ENCODE measurements around the gene EHD1. TPM values are rescaled to one million over a fixed set of nuclear protein-coding genes. Genes with fewer than 3 reads are reported as not detected.

EHD1 gene
- total and polyA plus RNA-seq, 2 of the 4 experiments (the other 2 are of a cell fraction), result 107 to 209 TPM

GRCh38 chr11:64827451-64827839, 51.0 kb downstream of the EHD1 start:
- H4K8ac ChIP-seq (ENCODE audit: low read depth in 2 of 2, low read length in 2 of 2), result no peak overlapping the region
- H3K9ac ChIP-seq (ENCODE audit: low read depth, low read length), result no peak overlapping the region
- H2BK20ac ChIP-seq (ENCODE audit: low read depth, low read length), result no peak overlapping the region
- H2BK120ac ChIP-seq (ENCODE audit: low read depth, low read length), result no peak overlapping the region
- H3K9me1 ChIP-seq (ENCODE audit: insufficient read depth, low read length), result no peaks in the 10 kb centered on the region
- no peak overlapping the region for H4K91ac ChIP-seq (ENCODE audit: insufficient read depth, low read depth, low read length)
- dilution Hi-C loops (cut with HindIII; ENCODE audit: low sequenced_read_pairs, unreplicated experiment) (no loop called here), intact Hi-C loops (cut with micrococcal nuclease) (no loop called here), in situ Hi-C loops (cut with MboI; ENCODE audit: low sequenced_read_pairs) (no loop called here)
- no peak overlapping the region for H3K56ac ChIP-seq (ENCODE audit: extremely low read depth, insufficient read depth, low read length)
- H3K4me3 ChIP-seq (ENCODE audit: insufficient read depth, low read depth, low read length), result no peak overlapping the region
- no TSS peak for BruUV-seq (replicated peaks)
- no peak overlapping the region for H2BK15ac ChIP-seq (ENCODE audit: low read depth, low read length)
- H2BK5ac ChIP-seq (ENCODE audit: low read depth, low read length, poor library complexity, severe bottlenecking), result no peak overlapping the region
- H3K9me3 ChIP-seq (ENCODE audit: control insufficient read depth, insufficient read depth, low read length), result no peaks in the 10 kb centered on the region
- H3K14ac ChIP-seq (replicated peaks; ENCODE audit: low read depth, low read length), result no peak overlapping the region
- H2AK9ac ChIP-seq (replicated peaks; ENCODE audit: low read depth, low read length, poor library complexity), result no peak overlapping the region
- no peak overlapping the region for H3K4ac ChIP-seq (ENCODE audit: low read depth, low read length)
- H3K27ac ChIP-seq (ENCODE audit: insufficient read depth, low read length), result no peak overlapping the region
- ChIA-PET CTCF (no interaction called here), POLR2A (ENCODE audit: unreplicated experiment) (no interaction called here)
- no peak overlapping the region for H2AFZ ChIP-seq (replicated peaks; ENCODE audit: low read length, poor library complexity)
- DNase-seq, result no peak
- no peaks in the 10 kb centered on the region for H3K4me1 ChIP-seq (ENCODE audit: control insufficient read depth, insufficient read depth, low read length)
- H3K18ac ChIP-seq (ENCODE audit: low read depth, low read length), result no peak overlapping the region
- H3K79me1 ChIP-seq (ENCODE audit: low read depth in 1 of 2, low read length in 2 of 2), result no peaks in the 10 kb centered on the region
- TF ChIP-seq RCOR1 (IDR thresholded peaks at IDR 0.05; ENCODE audit: insufficient replicate concordance, low read length) (no peak), RFX5 (IDR thresholded peaks at IDR 0.05; ENCODE audit: low read depth, low read length) (no peak), CEBPB (IDR thresholded peaks at IDR 0.05; ENCODE audit: low read depth, low read length) (no peak), USF2 (IDR thresholded peaks at IDR 0.05; ENCODE audit: low read depth, low read length) (no peak), NFE2L2 (IDR thresholded peaks at IDR 0.05; ENCODE audit: low read depth, low read length) (no peak), SMC3 (IDR thresholded peaks at IDR 0.05; ENCODE audit: low read depth, low read length) (no peak), CTCF (conservative IDR thresholded peaks at IDR 0.05; ENCODE audit: low read depth, low read length) (no peak), MXI1 (IDR thresholded peaks at IDR 0.05; ENCODE audit: borderline replicate concordance, low read depth, low read length) (no peak), FOS (IDR thresholded peaks at IDR 0.05; ENCODE audit: low read depth, low read length) (no peak), RAD21 (IDR thresholded peaks at IDR 0.05; ENCODE audit: low read length) (no peak), ELK1 (IDR thresholded peaks at IDR 0.05; ENCODE audit: borderline replicate concordance, low read depth, low read length) (no peak), POLR2A (IDR thresholded peaks at IDR 0.05; ENCODE audit: low read depth, low read length) (no peak)
- peaks cover 38% of the 10 kb centered on the region for H3K27me3 ChIP-seq (ENCODE audit: control insufficient read depth, insufficient read depth, low read length)
- H2AK5ac ChIP-seq (ENCODE audit: low read depth, low read length), result no peak overlapping the region
- no peaks in the 10 kb centered on the region for H4K20me1 ChIP-seq (ENCODE audit: insufficient read depth, low read length)
- no peak overlapping the region for H3K23ac ChIP-seq (ENCODE audit: low read depth, low read length)
- ATAC-seq (ENCODE audit: low read depth), result no peak
- H3K4me2 ChIP-seq (ENCODE audit: low read depth, low read length), result no peak overlapping the region
- no peak overlapping the region for H4K5ac ChIP-seq (ENCODE audit: low read depth, low read length)
- WGBS, 2 experiments (ENCODE audit: extremely low coverage in 2 of 2, insufficient read length in 1 of 2), result 81% methylated on average over 17 of the region's 22 CpGs; no CpG with 5 or more reads in 1 of the 2 experiments
- H3K36me3 ChIP-seq (ENCODE audit: control insufficient read depth, insufficient read depth, low read length), result no peaks in the 10 kb centered on the region

Measured in IMR-90 (cell line).